HepG2 (cell line): ENCODE data around the gene DOCK2. TPM values are rescaled to one million over a fixed set of nuclear protein-coding genes. Genes with fewer than 3 reads are reported as not detected.

Experiments used
- ATAC-seq: fragments of 200-7000 bp; cut with Tn5 transposase; 3 replicates; pipeline ENCODE4 v1.9.1; 2020; ENCODE audit warnings: mild to moderate bottlenecking, moderate library complexity
- BruUV-seq: library from RNA; stranded (reverse); fragments of 400-500 nt; replicated peaks from 2 replicates; lab custom pipeline; 2021; lab: Mats Ljungman, UMichigan
- CTCF ChIA-PET: fragments of 300-600 bp; formaldehyde crosslinking; extraction: SDS; loops from one replicate; lab custom pipeline; 2021; ENCODE audit warnings: low total read pairs, inconsistent platforms, low intra/inter-chr PET ratio; lab: Yijun Ruan, JAX
- POLR2A ChIA-PET: fragments of 350-600 bp; sonication (Branson Sonifier 250); formaldehyde crosslinking; loops from one replicate; lab custom pipeline; 2020; ENCODE audit warnings: antibody characterized with exemption, inconsistent platforms; lab: Yijun Ruan, JAX
- DNase-seq: peaks from one replicate; pipeline ENCODE4 v3.0.0-alpha.2; 2015; ENCODE audit warnings: low spot score
- FAIRE-seq: peaks from 3 replicates; lab custom pipeline; 2011; peaks lifted over from hg19 to GRCh38; lab: Jason Lieb, UNC
- H2AFZ ChIP-seq: one replicate; pipeline ENCODE4 v1.6.1; 2011; ENCODE audit warnings: low read length, inconsistent platforms
- H3K27ac ChIP-seq: fragments of 300-600 bp; 3 replicates; pipeline ENCODE4 v1.8.0; 2011; ENCODE audit warnings: mixed run types, mild to moderate bottlenecking, mixed read lengths, low read length, inconsistent platforms; ENCODE audit not compliant: insufficient read depth; ENCODE audit errors: extremely low read length
- H3K27me3 ChIP-seq, 2 experiments: fragments of 200-600 bp in 1 of 2; 2 replicates in 1 of 2; 3 replicates in 1 of 2; pipeline versions ENCODE4 v1.6.0 to v1.8.0; 2011; ENCODE audit warnings: low read length in 2 of 2, mild to moderate bottlenecking in 2 of 2, moderate library complexity in 2 of 2, inconsistent platforms in 1 of 2; ENCODE audit not compliant: insufficient read depth in 2 of 2, control insufficient read depth in 1 of 2
- H3K36me3 ChIP-seq, 2 experiments: fragments of 200-600 bp in 1 of 2; replicated peaks in 1 of 2; 2 replicates in 1 of 2; 3 replicates in 1 of 2; pipeline versions ENCODE4 v1.5.1 to v1.8.0; 2011; ENCODE audit warnings: low read length in 2 of 2, inconsistent platforms in 1 of 2; ENCODE audit not compliant: insufficient read depth in 2 of 2, control insufficient read depth in 1 of 2
- H3K4me1 ChIP-seq: 2 replicates; pipeline ENCODE4 v1.5.1; 2012; ENCODE audit warnings: low read length, inconsistent platforms; ENCODE audit not compliant: insufficient read depth
- H3K4me2 ChIP-seq: 2 replicates; pipeline ENCODE4 v1.6.0; 2011; ENCODE audit warnings: low read depth, low read length, inconsistent platforms
- H3K4me3 ChIP-seq, 3 experiments: fragments of 200-600 bp in 1 of 3; sonication (generic), shearing (Covaris generic) in 1 of 3; replicated peaks in 1 of 3; 2 replicates each; pipeline ENCODE4 v1.5.1; 2011 to 2016; ENCODE audit warnings: low read length in 3 of 3, inconsistent platforms in 2 of 3, low read depth in 2 of 3, mild to moderate bottlenecking in 2 of 3, control low read depth in 1 of 3, mixed read lengths in 1 of 3; ENCODE audit not compliant: insufficient read depth in 1 of 3
- H3K79me2 ChIP-seq: one replicate; pipeline ENCODE4 v1.6.1; 2011; ENCODE audit warnings: low read length, inconsistent platforms; ENCODE audit not compliant: insufficient read depth
- H3K9ac ChIP-seq: 2 replicates; pipeline ENCODE4 v1.6.0; 2011; ENCODE audit warnings: mild to moderate bottlenecking, low read depth, low read length, inconsistent platforms; ENCODE audit not compliant: insufficient read depth
- H3K9me3 ChIP-seq: 2 replicates; pipeline ENCODE4 v1.5.1; 2012; ENCODE audit warnings: mild to moderate bottlenecking, low read length
- H4K20me1 ChIP-seq: 2 replicates; pipeline ENCODE4 v1.6.0; 2011; ENCODE audit warnings: inconsistent platforms, mild to moderate bottlenecking, low read length, moderate library complexity; ENCODE audit not compliant: insufficient read depth
- ARID3A ChIP-seq: IDR thresholded peaks from 2 replicates; pipeline ENCODE4 v1.6.1; 2012; ENCODE audit warnings: low read depth, low read length, improper control_type of control experiment
- CREB1 ChIP-seq, 2 experiments: fragments of 450-650 bp in 1 of 2; IDR thresholded peaks; 2 replicates each; pipeline ENCODE4 v1.6.1; 2016 to 2017; ENCODE audit warnings: control low read depth in 1 of 2, mild to moderate bottlenecking in 1 of 2, missing compliant biosample characterization in 1 of 2, missing genetic modification characterization in 1 of 2
- KAT8 ChIP-seq: IDR thresholded peaks from 2 replicates; pipeline ENCODE4 v1.6.1; 2016; ENCODE audit warnings: missing genetic modification reagents, missing compliant biosample characterization
- NR2F6 ChIP-seq, 2 experiments: IDR thresholded peaks; 2 replicates each; pipeline ENCODE4 v1.6.1; 2016; ENCODE audit warnings: antibody characterized with exemption in 1 of 2, mild to moderate bottlenecking in 1 of 2
- RELA ChIP-seq: sonication (generic); formaldehyde crosslinking; IDR thresholded peaks from 2 replicates; pipeline ENCODE4 v1.4.0; 2020; ENCODE audit warnings: missing genetic modification reagents
- SETDB1 ChIP-seq: sonication (generic); formaldehyde crosslinking; IDR thresholded peaks from 2 replicates; pipeline ENCODE4 v1.5.1; 2020; ENCODE audit warnings: missing genetic modification reagents, mild to moderate bottlenecking, borderline replicate concordance
- SNRNP70 ChIP-seq: fragments of 200-400 bp; formaldehyde crosslinking; IDR thresholded peaks from 2 replicates; pipeline ENCODE4 v1.6.1; 2017; ENCODE audit warnings: mild to moderate bottlenecking, low read depth, low read length, moderate library complexity
- TSC22D2 ChIP-seq: sonication (generic); formaldehyde crosslinking; IDR thresholded peaks from 2 replicates; pipeline ENCODE4 v1.5.1; 2020; ENCODE audit warnings: missing genetic modification reagents, mild to moderate bottlenecking, borderline replicate concordance
- ZMYM4 ChIP-seq: sonication (generic); formaldehyde crosslinking; IDR thresholded peaks from 2 replicates; pipeline ENCODE4 v1.8.1; 2023; ENCODE audit warnings: mild to moderate bottlenecking, missing genetic modification reagents
- ZNF205 ChIP-seq: IDR thresholded peaks from 2 replicates; pipeline ENCODE4 v1.6.1; 2018; ENCODE audit warnings: missing biosample characterization, missing genetic modification reagents
- ZNF362 ChIP-seq: sonication (generic); formaldehyde crosslinking; IDR thresholded peaks from 2 replicates; pipeline ENCODE4 v1.4.0; 2020; ENCODE audit warnings: missing genetic modification reagents, mild to moderate bottlenecking, borderline replicate concordance
- ZNF784 ChIP-seq: sonication (generic); formaldehyde crosslinking; IDR thresholded peaks from 2 replicates; pipeline ENCODE4 v1.5.1; 2020; ENCODE audit warnings: missing genetic modification reagents, mild to moderate bottlenecking, borderline replicate concordance
- WGBS: methylation state at CpG from one replicate; pipeline ENCODE4 v1.1.6; 2017; ENCODE audit warnings: low lambda C conversion rate; 5-methylcytosine and 5-hydroxymethylcytosine counted together
- in situ Hi-C: cut with HindIII; loops from 2 replicates; pipeline ENCODE4 v1.10.0; 2017; ENCODE audit warnings: low pct_unique_long_range_greater_than_20kb; ENCODE audit not compliant: extremely low pct_ligation_motif_present
- intact Hi-C: fragments of 100-400 bp; cut with micrococcal nuclease; formaldehyde crosslinking; loops from one replicate; pipeline ENCODE4 v1.10.0; 2022; ENCODE audit not compliant: unreplicated experiment
- polyA plus RNA-seq, 8 experiments: library from polyadenylated mRNA; depleted of rRNA in 3 of 8; stranded (reverse) in 7 of 8; unstranded in 1 of 8; fragments of >200 nt; fragmentation: Illumina TruSeq in 4 of 8; extraction: Trizol in 4 of 8; gene quantifications; 2 replicates each; pipeline versions ENCODE4 v1.2.1 to v1.2.3, GENCODE V29; 2011 to 2016; ENCODE audit warnings: low read depth in 4 of 8, missing spikeins in 1 of 8, mixed read lengths in 1 of 8; ENCODE audit not compliant: insufficient read depth in 1 of 8
- total RNA-seq, 5 experiments: library from RNA; depleted of rRNA; stranded (reverse); fragments of >200 nt; fragmentation: Illumina TruSeq; extraction: Trizol; gene quantifications; 2 replicates each; pipeline ENCODE4 v1.2.3, GENCODE V29; 2016; ENCODE audit warnings: low read depth in 1 of 5
- TF ChIP-seq, protein P1 (sequence below): sonication (generic); formaldehyde crosslinking; IDR thresholded peaks from 2 replicates; pipeline ENCODE4 v1.8.0; 2022; ENCODE audit warnings: missing genetic modification reagents, mild to moderate bottlenecking, moderate library complexity, borderline replicate concordance

The DOCK2 gene
- total and polyA plus RNA-seq, 2 of the 13 experiments (the other 11 are each of a cell fraction or from before 2014, with no cell fraction given), result not detected

DNA sequence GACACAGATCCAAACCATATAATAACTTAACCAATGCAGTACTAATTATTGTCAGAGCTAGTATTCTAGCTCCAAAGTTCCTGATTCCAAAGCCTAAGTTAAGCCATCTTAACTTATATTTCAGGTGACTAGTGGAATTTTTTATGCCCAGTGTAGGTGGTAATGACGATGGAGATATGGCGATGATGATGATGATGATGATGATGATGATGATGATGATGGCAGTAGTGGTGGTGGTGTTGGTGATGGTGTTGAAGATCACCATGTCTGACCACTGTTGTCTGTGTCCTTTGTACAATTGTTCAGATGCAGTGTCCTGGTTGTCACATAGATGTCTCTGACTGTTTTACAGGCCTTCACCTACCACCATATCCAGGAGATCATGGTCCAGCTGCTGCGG is 203.3 kb downstream of the DOCK2 start:
- CTCF ChIA-PET, result no interaction called here
- TF ChIP-seq NR2F6 (IDR thresholded peaks at IDR 0.05) (no peak), NR2F6 (CRISPR knock-in tag; IDR thresholded peaks at IDR 0.05) (no peak), ZNF362 (CRISPR knock-in tag) (no peak), ZNF784 (no peak), CREB1 (IDR thresholded peaks at IDR 0.05) (peak; percentile 90), CREB1 (CRISPR knock-in tag; IDR thresholded peaks at IDR 0.05) (no peak), ZMYM4 (CRISPR knock-in tag) (no peak)
- ATAC-seq (no peak), FAIRE-seq (no peak), DNase-seq (no peak)
- no peaks in the 10 kb centered on the region for H3K36me3 ChIP-seq
- no peak overlapping the region for H3K4me3 ChIP-seq
- no TSS peak for BruUV-seq
- no peaks in the 10 kb centered on the region for H3K9me3 ChIP-seq
- no peaks in the 10 kb centered on the region for H3K79me2 ChIP-seq
- H3K27ac ChIP-seq, result no peak overlapping the region
- H3K9ac ChIP-seq, result no peak overlapping the region
- H4K20me1 ChIP-seq, result no peaks in the 10 kb centered on the region
- H3K4me2 ChIP-seq, result no peak overlapping the region
- 34% methylated on average over 3 of the region's 3 CpGs for WGBS
- in situ Hi-C loops, result no loop called here
- H3K27me3 ChIP-seq, result no peaks in the 10 kb centered on the region; a peak in 2 of 5 replicates
- no peaks in the 10 kb centered on the region for H3K4me1 ChIP-seq
- POLR2A ChIA-PET, result no interaction called here
- intact Hi-C loops, result no loop called here
- no peak overlapping the region for H2AFZ ChIP-seq

- no peaks in the 10 kb centered on the region for H4K20me1 ChIP-seq
- no peak overlapping the region for H3K9ac ChIP-seq
- H3K36me3 ChIP-seq, result no peaks in the 10 kb centered on the region
- H3K27me3 ChIP-seq, result no peaks in the 10 kb centered on the region; a peak in 1 of 5 replicates
- ChIA-PET POLR2A (no interaction called here), CTCF (no interaction called here)
- intact Hi-C loops (no loop called here), in situ Hi-C loops (no loop called here)
- no peak overlapping the region for H3K4me2 ChIP-seq
- no peak for ATAC-seq
- no peak for FAIRE-seq
- no peak overlapping the region for H3K4me3 ChIP-seq
- no peaks in the 10 kb centered on the region for H3K9me3 ChIP-seq
- no peaks in the 10 kb centered on the region for H3K79me2 ChIP-seq
- H3K27ac ChIP-seq, result no peak overlapping the region
- no TSS peak for BruUV-seq
- H2AFZ ChIP-seq, result no peak overlapping the region
- H3K4me1 ChIP-seq, result no peaks in the 10 kb centered on the region
- DNase-seq, result no peak
- no peak for TF ChIP-seq KAT8
- TF ChIP-seq, protein P1, sequence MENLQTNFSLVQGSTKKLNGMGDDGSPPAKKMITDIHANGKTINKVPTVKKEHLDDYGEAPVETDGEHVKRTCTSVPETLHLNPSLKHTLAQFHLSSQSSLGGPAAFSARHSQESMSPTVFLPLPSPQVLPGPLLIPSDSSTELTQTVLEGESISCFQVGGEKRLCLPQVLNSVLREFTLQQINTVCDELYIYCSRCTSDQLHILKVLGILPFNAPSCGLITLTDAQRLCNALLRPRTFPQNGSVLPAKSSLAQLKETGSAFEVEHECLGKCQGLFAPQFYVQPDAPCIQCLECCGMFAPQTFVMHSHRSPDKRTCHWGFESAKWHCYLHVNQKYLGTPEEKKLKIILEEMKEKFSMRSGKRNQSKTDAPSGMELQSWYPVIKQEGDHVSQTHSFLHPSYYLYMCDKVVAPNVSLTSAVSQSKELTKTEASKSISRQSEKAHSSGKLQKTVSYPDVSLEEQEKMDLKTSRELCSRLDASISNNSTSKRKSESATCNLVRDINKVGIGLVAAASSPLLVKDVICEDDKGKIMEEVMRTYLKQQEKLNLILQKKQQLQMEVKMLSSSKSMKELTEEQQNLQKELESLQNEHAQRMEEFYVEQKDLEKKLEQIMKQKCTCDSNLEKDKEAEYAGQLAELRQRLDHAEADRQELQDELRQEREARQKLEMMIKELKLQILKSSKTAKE, result no peak
- TF ChIP-seq ARID3A, result no peak
- TF ChIP-seq TSC22D2 (CRISPR knock-in tag), result no peak
- no peak for TF ChIP-seq RELA (CRISPR knock-in tag)
- no peak for TF ChIP-seq ZNF205 (CRISPR knock-in tag)
- no peak for TF ChIP-seq SNRNP70
- TF ChIP-seq SETDB1, result no peak
These were observed 205.6 kb downstream of the DOCK2 start for GRCh38 chr5:169842699-169843098.
